ENCODE results near the gene CRACR2A. TPM values are rescaled to one million over a fixed set of nuclear protein-coding genes. Genes with fewer than 3 reads are reported as not detected.

Gene CRACR2A
- total RNA-seq, 4 donors from 2014 or later: 1.1 to 3.3 (median 2.8) TPM

DNA sequence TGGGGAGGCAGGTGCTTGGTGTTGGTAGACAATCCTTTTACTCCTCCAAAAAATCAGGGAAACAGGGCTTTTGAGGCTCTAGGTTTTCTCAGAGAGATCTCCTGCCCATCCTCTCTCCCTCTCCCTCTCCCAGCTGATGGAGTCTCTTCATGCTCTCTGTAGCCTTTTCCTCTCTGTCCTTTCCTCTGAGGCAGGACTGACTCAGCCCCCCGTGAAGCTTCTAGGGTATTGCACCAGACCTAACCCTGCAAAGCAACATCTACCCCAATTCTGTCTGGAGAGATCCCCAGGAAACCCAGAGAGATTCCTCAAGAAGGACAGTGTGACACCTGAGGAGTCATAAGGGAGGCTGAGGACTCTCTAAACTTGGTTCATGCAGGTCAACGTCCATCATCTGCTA, 66.4 kb downstream of the CRACR2A start:
- H3K4me3 ChIP-seq: no peak overlapping the region
- peaks cover 0 to 9% (median 3%) of the 10 kb centered on the region in 4 donors for H3K4me1 ChIP-seq
- H3K36me3 ChIP-seq: no peaks in the 10 kb centered on the region
- intact Hi-C loops (cut with DNase I): no loop called here
- no peak for DNase-seq (ENCODE audit: extremely low spot score)
- H3K9me3 ChIP-seq: peaks cover 0 to 3% (median 0%) of the 10 kb centered on the region in 4 donors
- no peak overlapping the region for H3K27ac ChIP-seq (replicated peaks in 1 of 4)
- no peaks in the 10 kb centered on the region for H3K27me3 ChIP-seq
- TF ChIP-seq POLR2AphosphoS5 (IDR thresholded peaks at IDR 0.05) (no peak), EP300 (IDR thresholded peaks at IDR 0.05) (no peak), POLR2A (IDR thresholded peaks at IDR 0.05; ENCODE audit: low read depth) (no peak)
- TF ChIP-seq, protein P1, sequence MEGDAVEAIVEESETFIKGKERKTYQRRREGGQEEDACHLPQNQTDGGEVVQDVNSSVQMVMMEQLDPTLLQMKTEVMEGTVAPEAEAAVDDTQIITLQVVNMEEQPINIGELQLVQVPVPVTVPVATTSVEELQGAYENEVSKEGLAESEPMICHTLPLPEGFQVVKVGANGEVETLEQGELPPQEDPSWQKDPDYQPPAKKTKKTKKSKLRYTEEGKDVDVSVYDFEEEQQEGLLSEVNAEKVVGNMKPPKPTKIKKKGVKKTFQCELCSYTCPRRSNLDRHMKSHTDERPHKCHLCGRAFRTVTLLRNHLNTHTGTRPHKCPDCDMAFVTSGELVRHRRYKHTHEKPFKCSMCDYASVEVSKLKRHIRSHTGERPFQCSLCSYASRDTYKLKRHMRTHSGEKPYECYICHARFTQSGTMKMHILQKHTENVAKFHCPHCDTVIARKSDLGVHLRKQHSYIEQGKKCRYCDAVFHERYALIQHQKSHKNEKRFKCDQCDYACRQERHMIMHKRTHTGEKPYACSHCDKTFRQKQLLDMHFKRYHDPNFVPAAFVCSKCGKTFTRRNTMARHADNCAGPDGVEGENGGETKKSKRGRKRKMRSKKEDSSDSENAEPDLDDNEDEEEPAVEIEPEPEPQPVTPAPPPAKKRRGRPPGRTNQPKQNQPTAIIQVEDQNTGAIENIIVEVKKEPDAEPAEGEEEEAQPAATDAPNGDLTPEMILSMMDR (IDR thresholded peaks at IDR 0.05): no peak
- WGBS: 91% methylated on average over 2 of the region's 2 CpGs

GRCh38 chr12:3685830-3686229, 67.1 kb downstream of the CRACR2A start:
- Histone ChIP-seq H3K36me3 (no peaks in the 10 kb centered on the region), H3K4me3 (no peak overlapping the region), H3K9me3 (peaks cover 0 to 3% (median 0%) of the 10 kb centered on the region in 4 donors), H3K27ac (replicated peaks in 1 of 4) (no peak overlapping the region), H3K27me3 (no peaks in the 10 kb centered on the region), H3K4me1 (peaks cover 0 to 9% (median 3%) of the 10 kb centered on the region in 4 donors)
- TF ChIP-seq POLR2A (IDR thresholded peaks at IDR 0.05; ENCODE audit: low read depth): no peak
- no peak for TF ChIP-seq POLR2AphosphoS5 (IDR thresholded peaks at IDR 0.05)
- TF ChIP-seq EP300 (IDR thresholded peaks at IDR 0.05): no peak
- TF ChIP-seq, protein P1 (IDR thresholded peaks at IDR 0.05): no peak
- intact Hi-C loops (cut with DNase I): no loop called here
- 55% methylated on average over 1 of the region's 1 CpG for WGBS
- peak; percentile 31 for DNase-seq (ENCODE audit: extremely low spot score)

DNA sequence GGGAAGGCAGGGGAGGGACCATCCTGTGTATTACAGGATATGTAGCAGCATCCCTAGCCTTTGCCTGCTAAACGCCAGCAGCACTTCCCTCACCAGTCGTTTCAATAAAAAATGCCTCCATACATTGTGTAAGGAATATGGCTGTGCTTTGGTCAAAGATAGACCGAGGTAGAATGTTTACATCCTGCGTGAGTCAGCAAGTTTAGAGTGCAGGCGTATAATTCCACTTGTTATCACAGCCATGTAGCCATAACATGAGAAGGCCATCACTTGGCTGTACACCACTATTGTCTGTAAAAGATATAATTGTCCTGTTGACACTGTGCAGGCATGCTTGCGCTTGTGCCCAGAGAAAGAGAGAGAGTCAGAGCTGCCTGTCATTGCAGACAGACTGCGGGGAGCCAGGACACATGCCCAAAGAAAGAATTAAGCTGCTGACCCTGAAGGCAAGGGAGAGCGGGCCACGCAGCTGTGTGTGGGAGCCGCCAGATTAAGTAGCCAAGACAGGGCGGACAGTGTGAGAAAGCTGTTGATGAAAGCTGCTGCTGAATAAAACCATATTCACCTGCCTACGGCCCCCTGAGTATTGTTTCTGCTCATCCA, 68.4 kb downstream of the CRACR2A start:
- no peak for TF ChIP-seq EP300 (IDR thresholded peaks at IDR 0.05)
- TF ChIP-seq, protein P1 (IDR thresholded peaks at IDR 0.05): no peak
- no peak for TF ChIP-seq POLR2AphosphoS5 (IDR thresholded peaks at IDR 0.05)
- no peak for TF ChIP-seq POLR2A (IDR thresholded peaks at IDR 0.05; ENCODE audit: low read depth)
- 67% methylated on average over 10 of the region's 12 CpGs for WGBS
- Histone ChIP-seq H3K9me3 (peaks cover 0 to 3% (median 0%) of the 10 kb centered on the region in 4 donors), H3K27ac (replicated peaks in 1 of 4) (no peak overlapping the region), H3K4me1 (peaks cover 0 to 9% (median 3%) of the 10 kb centered on the region in 4 donors), H3K4me3 (no peak overlapping the region), H3K27me3 (no peaks in the 10 kb centered on the region), H3K36me3 (peaks cover 0 to 5% (median 0%) of the 10 kb centered on the region in 4 donors)
- peak; percentile 75 for DNase-seq (ENCODE audit: extremely low spot score)
- intact Hi-C loops (cut with DNase I): no loop called here

- no peak overlapping the region for H3K27ac ChIP-seq (replicated peaks in 1 of 4)
- intact Hi-C loops (cut with DNase I): no loop called here
- peaks cover 0 to 8% (median 0%) of the 10 kb centered on the region in 4 donors for H3K36me3 ChIP-seq
- peaks cover 0 to 9% (median 3%) of the 10 kb centered on the region in 4 donors for H3K4me1 ChIP-seq
- peak; percentile 68 for DNase-seq (ENCODE audit: extremely low spot score)
- no peak overlapping the region for H3K4me3 ChIP-seq
- WGBS: 84% methylated on average over 4 of the region's 4 CpGs
- no peaks in the 10 kb centered on the region for H3K27me3 ChIP-seq
- peaks cover 0 to 3% (median 0%) of the 10 kb centered on the region in 4 donors for H3K9me3 ChIP-seq
- TF ChIP-seq, protein P1 (IDR thresholded peaks at IDR 0.05): no peak
- TF ChIP-seq POLR2A (IDR thresholded peaks at IDR 0.05; ENCODE audit: low read depth): no peak
Observed at GRCh38 chr12:3683670-3684069, 69.2 kb downstream of the CRACR2A start.
